Epithelial cell of proximal tubule (primary cell): ENCODE measurements around the gene NT5DC1. TPM values are rescaled to one million over a fixed set of nuclear protein-coding genes. Genes with fewer than 3 reads are reported as not detected.
A peak's percentile ranks its signal among the peaks of the same experiment; 100 is the strongest.

Experiments used
- DNase-seq: peaks from one replicate; pipeline ENCODE4 v3.0.0-alpha.2; 2011; ENCODE audit warnings: low read depth
- H3K4me3 ChIP-seq: 2 replicates; pipeline ENCODE4 v1.5.1; 2011; ENCODE audit warnings: low read depth, mild to moderate bottlenecking, low read length
- total RNA-seq: library from RNA; depleted of rRNA; stranded (reverse); fragments of >200 nt; gene quantifications from 2 replicates; pipeline ENCODE4 v1.2.3, GENCODE V29; 2015
- TF ChIP-seq, protein P1 (sequence below): conservative IDR thresholded peaks from 2 replicates; pipeline ENCODE4 v1.5.1; 2012; ENCODE audit warnings: low read depth, mild to moderate bottlenecking, low read length

Gene NT5DC1
- total RNA-seq, 1 donor from 2014 or later, result 23.5 TPM

DNA sequence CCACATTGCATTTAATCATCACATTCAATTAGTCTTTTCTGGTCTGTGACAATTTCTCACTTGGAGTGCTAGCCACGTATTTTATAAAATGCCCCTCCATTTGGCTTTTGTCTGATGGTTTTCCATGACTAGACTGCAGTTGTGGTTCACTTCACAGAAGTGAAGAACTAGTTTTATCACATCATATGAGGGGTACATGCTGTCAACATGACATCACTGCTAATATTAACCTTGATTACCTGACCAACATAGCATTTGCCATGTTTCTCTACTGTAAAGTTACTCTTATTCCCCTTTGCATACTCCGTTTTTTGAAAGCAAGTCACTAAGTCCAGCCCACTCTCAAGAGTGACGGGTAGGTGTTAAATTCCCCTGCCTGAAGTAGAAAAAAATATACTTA, 73.3 kb downstream of the NT5DC1 start:
- no peak overlapping the region for H3K4me3 ChIP-seq
- DNase-seq, result no peak
- TF ChIP-seq, protein P1, sequence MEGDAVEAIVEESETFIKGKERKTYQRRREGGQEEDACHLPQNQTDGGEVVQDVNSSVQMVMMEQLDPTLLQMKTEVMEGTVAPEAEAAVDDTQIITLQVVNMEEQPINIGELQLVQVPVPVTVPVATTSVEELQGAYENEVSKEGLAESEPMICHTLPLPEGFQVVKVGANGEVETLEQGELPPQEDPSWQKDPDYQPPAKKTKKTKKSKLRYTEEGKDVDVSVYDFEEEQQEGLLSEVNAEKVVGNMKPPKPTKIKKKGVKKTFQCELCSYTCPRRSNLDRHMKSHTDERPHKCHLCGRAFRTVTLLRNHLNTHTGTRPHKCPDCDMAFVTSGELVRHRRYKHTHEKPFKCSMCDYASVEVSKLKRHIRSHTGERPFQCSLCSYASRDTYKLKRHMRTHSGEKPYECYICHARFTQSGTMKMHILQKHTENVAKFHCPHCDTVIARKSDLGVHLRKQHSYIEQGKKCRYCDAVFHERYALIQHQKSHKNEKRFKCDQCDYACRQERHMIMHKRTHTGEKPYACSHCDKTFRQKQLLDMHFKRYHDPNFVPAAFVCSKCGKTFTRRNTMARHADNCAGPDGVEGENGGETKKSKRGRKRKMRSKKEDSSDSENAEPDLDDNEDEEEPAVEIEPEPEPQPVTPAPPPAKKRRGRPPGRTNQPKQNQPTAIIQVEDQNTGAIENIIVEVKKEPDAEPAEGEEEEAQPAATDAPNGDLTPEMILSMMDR, result no peak

- no peak for DNase-seq
- TF ChIP-seq, protein P1, result no peak
Measured at GRCh38 chr6:116175344-116175743, 74.7 kb downstream of the NT5DC1 start.

GRCh38 chr6:116176596-116176995, 75.9 kb downstream of the NT5DC1 start:
- H3K4me3 ChIP-seq, result no peak overlapping the region
- TF ChIP-seq, protein P1, result no peak
- DNase-seq, result no peak

More at GRCh38 chr6:116175344-116175743, 74.7 kb downstream of the NT5DC1 start:
- H3K4me3 ChIP-seq, result no peak overlapping the region

- DNase-seq, result no peak
- TF ChIP-seq, protein P1, result no peak
- no peak overlapping the region for H3K4me3 ChIP-seq
Measured at GRCh38 chr6:116180375-116180774, 79.7 kb downstream of the NT5DC1 start.

DNA sequence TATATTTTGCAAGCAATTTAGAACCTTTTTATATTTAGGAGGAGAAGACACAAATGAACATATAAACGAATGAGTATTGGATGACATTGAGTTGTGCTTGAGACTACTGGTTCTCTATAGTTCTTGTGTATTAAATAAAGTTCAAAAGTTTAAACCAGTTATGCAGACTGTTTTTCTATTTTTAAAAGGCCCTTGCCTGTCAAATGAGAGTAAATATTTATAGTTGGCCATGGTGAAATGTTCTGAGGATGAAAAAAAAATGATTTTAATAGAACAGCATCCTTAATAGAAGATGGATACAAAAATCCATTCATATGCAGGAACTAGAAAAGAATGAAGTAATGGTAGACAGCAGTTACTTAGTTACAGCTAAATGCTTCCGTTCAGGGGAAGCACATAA, 88.8 kb downstream of the NT5DC1 start:
- no peak for DNase-seq
- TF ChIP-seq, protein P1, result no peak
- H3K4me3 ChIP-seq, result no peak overlapping the region

GRCh38 chr6:116190550-116190949, 89.9 kb downstream of the NT5DC1 start:
- DNase-seq, result peak; percentile 19
- TF ChIP-seq, protein P1, result no peak
- no peak overlapping the region for H3K4me3 ChIP-seq

GRCh38 chr6:116191881-116192280, 91.2 kb downstream of the NT5DC1 start:
- DNase-seq, result peak; percentile 25
- TF ChIP-seq, protein P1, result no peak
- H3K4me3 ChIP-seq, result no peak overlapping the region
